Colonic mucosa (tissue), 4 donors: ENCODE results near the gene PNP. TPM values are rescaled to one million over a fixed set of nuclear protein-coding genes. Genes with fewer than 3 reads are reported as not detected.
"Not testable (repeated sequence)": the region's sequence is repeated elsewhere in the genome, so short reads cannot be mapped to it uniquely, and the experiment has no call there.

Experiments used
- DNase-seq: peaks from one replicate; pipeline ENCODE4 v3.0.0-alpha.2; 2020
- H3K27ac ChIP-seq: fragments of 200-600 bp; one replicate; pipeline ENCODE4 v1.8.0; 2021
- H3K27me3 ChIP-seq: fragments of 200-600 bp; one replicate; pipeline ENCODE4 v1.8.0; 2021
- H3K36me3 ChIP-seq: fragments of 200-600 bp; one replicate; pipeline ENCODE4 v1.8.0; 2021
- H3K4me1 ChIP-seq: fragments of 200-600 bp; one replicate; pipeline ENCODE4 v1.8.0; 2021; ENCODE audit warnings: mild to moderate bottlenecking
- H3K4me3 ChIP-seq: fragments of 200-600 bp; one replicate; pipeline ENCODE4 v1.8.0; 2021
- H3K9ac ChIP-seq, 2 donors: one replicate each; pipeline ENCODE4 v1.7.0; 2013; ENCODE audit warnings: control low read depth in 2 of 2, low read depth in 2 of 2, low read length in 2 of 2
- H3K9me3 ChIP-seq: fragments of 200-600 bp; one replicate; pipeline ENCODE4 v1.8.0; 2021
- CTCF ChIP-seq: fragments of 200-600 bp; IDR thresholded peaks from one replicate; pipeline ENCODE4 v1.8.0; 2022; ENCODE audit warnings: antibody characterized with exemption, mild to moderate bottlenecking
- intact Hi-C: fragments of 100-400 bp; cut with DNase I; formaldehyde crosslinking; loops from one replicate; pipeline ENCODE4 v1.14.1; 2022
- total RNA-seq, 2 donors: library from RNA; stranded (reverse); fragmentation: NEBNext Ultra II Directional in 1 of 2; extraction: Animal tissue kit (Norgen Biotek cat#: 25700) in 1 of 2; gene quantifications; one replicate each; pipeline ENCODE4 v1.2.1, GENCODE V29; 2021
- donor health status: healthy.
- donor health status: DM: no; HTN: no; CAD: no.
- donor health status: DM: no; HTN: no; CAD: no.

PNP gene
- total RNA-seq, 2 donors from 2014 or later: 121 to 123 TPM

- no peak for TF ChIP-seq CTCF
- Histone ChIP-seq H3K27ac (no peak overlapping the region), H3K9me3 (no peaks in the 10 kb centered on the region), H3K36me3 (no peaks in the 10 kb centered on the region), H3K4me3 (no peak overlapping the region), H3K27me3 (no peaks in the 10 kb centered on the region), H3K9ac (no peak overlapping the region), H3K4me1 (no peaks in the 10 kb centered on the region)
- intact Hi-C loops: no loop called here
- DNase-seq: no peak
Observed at GRCh38 chr14:20441461-20441860, 27.7 kb upstream of the PNP start.

GRCh38 chr14:20443650-20444049 is 25.6 kb upstream of the PNP start:
- H3K9ac ChIP-seq, DNase-seq, H3K9me3 ChIP-seq, H3K27me3 ChIP-seq, intact Hi-C loops, H3K27ac ChIP-seq, H3K4me3 ChIP-seq, H3K4me1 ChIP-seq: not testable (repeated sequence)
- H3K36me3 ChIP-seq: peaks cover 11% of the 10 kb centered on the region

GRCh38 chr14:20446889-20447288 is 22.3 kb upstream of the PNP start:
- Histone ChIP-seq H3K4me3 (no peak overlapping the region), H3K36me3 (peaks cover 16% of the 10 kb centered on the region), H3K9ac (no peak overlapping the region), H3K27me3 (no peaks in the 10 kb centered on the region), H3K27ac (no peak overlapping the region), H3K4me1 (no peaks in the 10 kb centered on the region), H3K9me3 (no peaks in the 10 kb centered on the region)
- intact Hi-C loops: no loop called here
- TF ChIP-seq CTCF: no peak
- DNase-seq: no peak

- not testable (repeated sequence) for H3K27me3 ChIP-seq, H3K27ac ChIP-seq, H3K9ac ChIP-seq, DNase-seq, H3K9me3 ChIP-seq, H3K4me1 ChIP-seq, H3K4me3 ChIP-seq
- peaks cover 13% of the 10 kb centered on the region for H3K36me3 ChIP-seq
- intact Hi-C loops: loop anchor here (10.0 kb wide), 1 partner anchor 88 kb away; no protein-coding TSS in a partner anchor
Observed at GRCh38 chr14:20452831-20453230, 16.4 kb upstream of the PNP start.

- no peaks in the 10 kb centered on the region for H3K9me3 ChIP-seq
- H3K27ac ChIP-seq: peak within 1 kb of the TSS; percentile 97
- peaks cover 9% of the 10 kb centered on the region for H3K4me1 ChIP-seq
- peaks cover 25% of the 10 kb centered on the region for H3K36me3 ChIP-seq
- intact Hi-C loops: loop anchor here (5.0 to 10.0 kb wide), 2 partner anchors 42 to 90 kb away; partner anchors contain the start of gene TEP1
- peak within 1 kb of the TSS; percentile 69 for H3K4me3 ChIP-seq
- H3K27me3 ChIP-seq: no peaks in the 10 kb centered on the region
- H3K9ac ChIP-seq: peak within 1 kb of the TSS; percentile 82 to 95
- TF ChIP-seq CTCF: no peak
- peak; percentile 99 for DNase-seq
Observed at GRCh38 chr14:20454516-20455354, 14.5 kb upstream of the PNP start, which contains the start of the genes APEX1 and OSGEP. APEX1 (plus strand) TSS chr14:20455226; CDS start chr14:20455646, 420 bp downstream. OSGEP (minus strand) TSS chr14:20454812; CDS start chr14:20454683, 129 bp downstream.

- Histone ChIP-seq H3K9me3 (no peaks in the 10 kb centered on the region), H3K27ac (peak overlapping the region; percentile 97), H3K36me3 (peaks cover 23% of the 10 kb centered on the region), H3K27me3 (no peaks in the 10 kb centered on the region), H3K4me3 (peak overlapping the region; percentile 69), H3K4me1 (peaks cover 18% of the 10 kb centered on the region), H3K9ac (peak overlapping the region; percentile 65 to 95)
- no peak for DNase-seq
- intact Hi-C loops: loop anchor here (5.0 to 10.0 kb wide), 2 partner anchors 43 to 91 kb away; partner anchors contain the start of gene TEP1
- TF ChIP-seq CTCF: no peak
Observed at GRCh38 chr14:20455355-20456300, 13.6 kb upstream of the PNP start.
